ENCODE data around the gene TMEM63B. TPM values are rescaled to one million over a fixed set of nuclear protein-coding genes. Genes with fewer than 3 reads are reported as not detected.

The TMEM63B gene
- polyA plus RNA-seq, 2 of the 4 experiments (the other 2 are of a cell fraction), result 21.6 to 24.0 TPM

- Histone ChIP-seq H3K9me3 (no peaks in the 10 kb centered on the region), H3K4me2 (no peak overlapping the region), H3K4me3 (no peak overlapping the region), H3K4me1 (peaks cover 39% of the 10 kb centered on the region), H3K27ac (peak overlapping the region in 1 of 2 experiments; percentile 24; a peak in 1 of 6 replicates)
- DNase-seq (ENCODE audit: low read depth in 1 of 2, low spot score in 1 of 2) (no peak), ATAC-seq (no peak), FAIRE-seq (no peak)
- ChIA-PET POLR2A (no interaction called here), CTCF (interaction anchor here (1.5 to 2.2 kb wide), 2 partner anchors 19 kb away, joined by 5 to 9 read pairs; no protein-coding TSS in a partner anchor)
- 81% methylated on average over 5 of the region's 5 CpGs for WGBS (ENCODE audit: missing lambda C conversion rate)
- TF ChIP-seq FOSB (CRISPR knock-in tag; IDR thresholded peaks at IDR 0.05) (no peak), CTCF (IDR thresholded peaks at IDR 0.05) (no peak), PHF8 (IDR thresholded peaks at IDR 0.05; ENCODE audit: borderline replicate concordance, low read depth) (no peak), NPAS2 (CRISPR knock-in tag; IDR thresholded peaks at IDR 0.05; ENCODE audit: borderline replicate concordance) (no peak), CBX8 (IDR thresholded peaks at IDR 0.05) (no peak), ZFP36 (IDR thresholded peaks at IDR 0.05; ENCODE audit: borderline replicate concordance, partially characterized antibody) (no peak), RARB (CRISPR knock-in tag; IDR thresholded peaks at IDR 0.05) (no peak), HDAC2 (IDR thresholded peaks at IDR 0.05) (no peak), HOXB5 (CRISPR knock-in tag; IDR thresholded peaks at IDR 0.05) (no peak), BHLHE40 (IDR thresholded peaks at IDR 0.05; ENCODE audit: low read depth, low read length) (no peak), ZSCAN20 (CRISPR knock-in tag; IDR thresholded peaks at IDR 0.05) (no peak), RCOR1 (IDR thresholded peaks at IDR 0.05; ENCODE audit: low read depth, low read length) (no peak), ELK1 (IDR thresholded peaks at IDR 0.05; ENCODE audit: low read depth, low read length) (no peak)
- TF ChIP-seq, protein P1, sequence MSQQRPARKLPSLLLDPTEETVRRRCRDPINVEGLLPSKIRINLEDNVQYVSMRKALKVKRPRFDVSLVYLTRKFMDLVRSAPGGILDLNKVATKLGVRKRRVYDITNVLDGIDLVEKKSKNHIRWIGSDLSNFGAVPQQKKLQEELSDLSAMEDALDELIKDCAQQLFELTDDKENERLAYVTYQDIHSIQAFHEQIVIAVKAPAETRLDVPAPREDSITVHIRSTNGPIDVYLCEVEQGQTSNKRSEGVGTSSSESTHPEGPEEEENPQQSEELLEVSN (IDR thresholded peaks at IDR 0.05; ENCODE audit: borderline replicate concordance, low read depth), result no peak
Observed at GRCh38 chr6:44115866-44116265, 11.5 kb upstream of the TMEM63B start.

- peak overlapping the region in 1 of 2 experiments; percentile 24; a peak in 3 of 6 replicates for H3K27ac ChIP-seq
- no peak for DNase-seq (ENCODE audit: low read depth in 1 of 2, low spot score in 1 of 2)
- CTCF ChIA-PET, result interaction anchor here (1.1 to 2.2 kb wide), 4 partner anchors 20 to 450 kb away, joined by 3 to 9 read pairs (median 4); no protein-coding TSS in a partner anchor
- 81% methylated on average over 4 of the region's 4 CpGs for WGBS (ENCODE audit: missing lambda C conversion rate)
- FAIRE-seq, result no peak
- ATAC-seq, result no peak
- H3K4me2 ChIP-seq, result no peak overlapping the region; the same call in 2 of the 3 replicates
- no peaks in the 10 kb centered on the region for H3K9me3 ChIP-seq
- POLR2A ChIA-PET, result interaction anchor here (0.6 kb wide), 1 partner anchor 13 kb away, joined by 6 read pairs; no protein-coding TSS in a partner anchor
- H3K4me1 ChIP-seq, result peaks cover 47% of the 10 kb centered on the region
- TF ChIP-seq KDM1A (IDR thresholded peaks at IDR 0.05; ENCODE audit: low read depth), result no peak
- TF ChIP-seq ZFP36 (IDR thresholded peaks at IDR 0.05; ENCODE audit: borderline replicate concordance, partially characterized antibody), result no peak
- no peak for TF ChIP-seq TFCP2L1 (CRISPR knock-in tag; IDR thresholded peaks at IDR 0.05)
- TF ChIP-seq ATOH8 (CRISPR knock-in tag; IDR thresholded peaks at IDR 0.05; ENCODE audit: low read depth), result no peak
- TF ChIP-seq NR3C1 (IDR thresholded peaks at IDR 0.05), result no peak
- TF ChIP-seq HOXA7 (CRISPR knock-in tag; IDR thresholded peaks at IDR 0.05), result no peak
- no peak for TF ChIP-seq ELK1 (IDR thresholded peaks at IDR 0.05; ENCODE audit: low read depth, low read length)
- TF ChIP-seq HDAC2 (IDR thresholded peaks at IDR 0.05), result no peak
- no peak for TF ChIP-seq REST (IDR thresholded peaks at IDR 0.05)
- no peak for TF ChIP-seq ZNF302 (CRISPR knock-in tag; IDR thresholded peaks at IDR 0.05)
- no peak for TF ChIP-seq CHD4 (IDR thresholded peaks at IDR 0.05; ENCODE audit: borderline replicate concordance)
- no peak for TF ChIP-seq RFX5 (IDR thresholded peaks at IDR 0.05)
- no peak for TF ChIP-seq RAD21 (conservative IDR thresholded peaks at IDR 0.05 in 1 of 2, IDR thresholded peaks at IDR 0.05 in 1 of 2)
- no peak for TF ChIP-seq HOXB13 (CRISPR knock-in tag; IDR thresholded peaks at IDR 0.05; ENCODE audit: low read depth)
- H3K4me3 ChIP-seq, result no peak overlapping the region
Observed at GRCh38 chr6:44116641-44117382, 10.5 kb upstream of the TMEM63B start.
